Activated T-cell treated with anti-CD3 and anti-CD28 coated beads, Interleukin-2, amount 50 U/mL, for 72 hours (primary cell): ENCODE data around the gene LNX2. TPM values are rescaled to one million over a fixed set of nuclear protein-coding genes. Genes with fewer than 3 reads are reported as not detected.

Source experiments
- ATAC-seq, 2 donors: fragments of 150-1000 bp; cut with Tn5 transposase; replicated peaks in 1 of 2; 2 replicates each; pipeline ENCODE4 v1.10.0; 2021; ENCODE audit warnings: moderate library complexity in 2 of 2, mild to moderate bottlenecking in 1 of 2
- DNase-seq, 2 donors: peaks; one replicate each; pipeline ENCODE4 v3.0.0; 2021 to 2022; ENCODE audit warnings: mixed read lengths in 1 of 2
- H3K27ac Mint-ChIP-seq: one replicate; pipeline ENCODE4 v1.8.0; 2022; ENCODE audit warnings: mild to moderate bottlenecking, moderate library complexity, mixed read lengths
- H3K27me3 Mint-ChIP-seq: one replicate; pipeline ENCODE4 v1.8.0; 2022; ENCODE audit warnings: low read depth, mixed read lengths
- H3K36me3 Mint-ChIP-seq, 2 donors: one replicate each; pipeline ENCODE4 v1.8.0; 2022; ENCODE audit warnings: mixed read lengths in 2 of 2, mild to moderate bottlenecking in 1 of 2; ENCODE audit not compliant: insufficient read depth in 2 of 2
- H3K4me1 Mint-ChIP-seq: one replicate; pipeline ENCODE4 v1.8.0; 2022; ENCODE audit warnings: low read depth, mixed read lengths
- H3K4me3 Mint-ChIP-seq, 2 donors: one replicate each; pipeline ENCODE4 v1.8.0; 2022; ENCODE audit warnings: mild to moderate bottlenecking in 2 of 2, mixed read lengths in 2 of 2, moderate library complexity in 2 of 2
- H3K9me3 Mint-ChIP-seq, 2 donors: one replicate each; pipeline ENCODE4 v1.8.0; 2022; ENCODE audit warnings: mixed read lengths in 2 of 2
- total RNA-seq, 2 donors: library from RNA; stranded (reverse); gene quantifications; one replicate each; pipeline ENCODE4 v1.2.3, GENCODE V29; 2022

The LNX2 gene
- total RNA-seq, 2 donors from 2014 or later: 6.5 to 7.2 TPM

GRCh38 chr13:27595055-27595811 lies 25.1 kb downstream of the LNX2 start:
- DNase-seq: no peak
- no peaks in the 10 kb centered on the region for H3K4me1 Mint-ChIP-seq
- no peak overlapping the region for H3K27ac Mint-ChIP-seq
- no peaks in the 10 kb centered on the region for H3K27me3 Mint-ChIP-seq
- H3K9me3 Mint-ChIP-seq: no peaks in the 10 kb centered on the region
- H3K4me3 Mint-ChIP-seq: no peak overlapping the region
- ATAC-seq: no peak
- H3K36me3 Mint-ChIP-seq: no peaks in the 10 kb centered on the region

- ATAC-seq (peak; percentile 54 to 75), DNase-seq (no peak)
- no peak overlapping the region for H3K4me3 Mint-ChIP-seq
- H3K4me1 Mint-ChIP-seq: no peaks in the 10 kb centered on the region
- no peaks in the 10 kb centered on the region for H3K9me3 Mint-ChIP-seq
- no peaks in the 10 kb centered on the region for H3K36me3 Mint-ChIP-seq
- no peaks in the 10 kb centered on the region for H3K27me3 Mint-ChIP-seq
- no peak overlapping the region for H3K27ac Mint-ChIP-seq
Observed at GRCh38 chr13:27593267-27593666, 27.1 kb downstream of the LNX2 start.

GRCh38 chr13:27592865-27593264 lies 27.5 kb downstream of the LNX2 start:
- Mint-ChIP-seq H3K36me3 (no peaks in the 10 kb centered on the region), H3K4me3 (no peak overlapping the region), H3K9me3 (no peaks in the 10 kb centered on the region), H3K27me3 (no peaks in the 10 kb centered on the region), H3K27ac (no peak overlapping the region), H3K4me1 (no peaks in the 10 kb centered on the region)
- no peak for ATAC-seq
- no peak for DNase-seq

GRCh38 chr13:27588405-27588804 lies 31.9 kb downstream of the LNX2 start:
- no peaks in the 10 kb centered on the region for H3K36me3 Mint-ChIP-seq
- no peak overlapping the region for H3K4me3 Mint-ChIP-seq
- DNase-seq: no peak
- ATAC-seq: no peak
- H3K27ac Mint-ChIP-seq: no peak overlapping the region
- no peaks in the 10 kb centered on the region for H3K27me3 Mint-ChIP-seq
- no peaks in the 10 kb centered on the region for H3K9me3 Mint-ChIP-seq
- H3K4me1 Mint-ChIP-seq: peaks cover 6% of the 10 kb centered on the region

GRCh38 chr13:27587095-27587746 lies 33.1 kb downstream of the LNX2 start:
- H3K9me3 Mint-ChIP-seq: no peaks in the 10 kb centered on the region
- no peaks in the 10 kb centered on the region for H3K36me3 Mint-ChIP-seq
- no peaks in the 10 kb centered on the region for H3K27me3 Mint-ChIP-seq
- no peak for ATAC-seq
- no peak for DNase-seq
- no peak overlapping the region for H3K4me3 Mint-ChIP-seq
- H3K27ac Mint-ChIP-seq: no peak overlapping the region
- H3K4me1 Mint-ChIP-seq: peaks cover 6% of the 10 kb centered on the region

GRCh38 chr13:27583645-27584044 lies 36.7 kb downstream of the LNX2 start:
- H3K27ac Mint-ChIP-seq: peak overlapping the region; percentile 64
- H3K4me3 Mint-ChIP-seq: peak overlapping the region in 1 of 2 donors; percentile 46
- peaks cover 1 to 2% of the 10 kb centered on the region in 2 donors for H3K36me3 Mint-ChIP-seq
- H3K4me1 Mint-ChIP-seq: peaks cover 6% of the 10 kb centered on the region
- no peaks in the 10 kb centered on the region for H3K9me3 Mint-ChIP-seq
- DNase-seq: no peak
- no peaks in the 10 kb centered on the region for H3K27me3 Mint-ChIP-seq
- no peak for ATAC-seq

GRCh38 chr13:27578121-27579030 lies 42.0 kb downstream of the LNX2 start:
- DNase-seq (no peak), ATAC-seq (no peak)
- no peak overlapping the region for H3K4me3 Mint-ChIP-seq
- H3K27me3 Mint-ChIP-seq: no peaks in the 10 kb centered on the region
- peaks cover 0 to 2% of the 10 kb centered on the region in 2 donors for H3K9me3 Mint-ChIP-seq
- no peak overlapping the region for H3K27ac Mint-ChIP-seq
- H3K36me3 Mint-ChIP-seq: peaks cover 1 to 2% of the 10 kb centered on the region in 2 donors
- peaks cover 2% of the 10 kb centered on the region for H3K4me1 Mint-ChIP-seq

- H3K27ac Mint-ChIP-seq: no peak overlapping the region
- H3K4me1 Mint-ChIP-seq: peaks cover 14% of the 10 kb centered on the region
- H3K9me3 Mint-ChIP-seq: peaks cover 0 to 2% of the 10 kb centered on the region in 2 donors
- no peak for DNase-seq
- no peak for ATAC-seq
- H3K4me3 Mint-ChIP-seq: no peak overlapping the region
- no peaks in the 10 kb centered on the region for H3K27me3 Mint-ChIP-seq
- no peaks in the 10 kb centered on the region for H3K36me3 Mint-ChIP-seq
Observed at GRCh38 chr13:27574661-27575060, 45.7 kb downstream of the LNX2 start.

- DNase-seq: no peak
Observed at GRCh38 chr13:27573265-27573664, 47.1 kb downstream of the LNX2 start.

GRCh38 chr13:27572234-27572901 lies 48.0 kb downstream of the LNX2 start:
- Mint-ChIP-seq H3K27ac (no peak overlapping the region), H3K9me3 (peaks cover 0 to 2% of the 10 kb centered on the region in 2 donors), H3K4me3 (no peak overlapping the region), H3K36me3 (no peaks in the 10 kb centered on the region), H3K4me1 (peaks cover 14% of the 10 kb centered on the region), H3K27me3 (no peaks in the 10 kb centered on the region)
- DNase-seq (no peak), ATAC-seq (no peak)

More at GRCh38 chr13:27573265-27573664, 47.1 kb downstream of the LNX2 start:
- Mint-ChIP-seq H3K4me1 (peaks cover 14% of the 10 kb centered on the region), H3K4me3 (no peak overlapping the region), H3K27me3 (no peaks in the 10 kb centered on the region), H3K36me3 (no peaks in the 10 kb centered on the region), H3K9me3 (peaks cover 0 to 2% of the 10 kb centered on the region in 2 donors), H3K27ac (peak overlapping the region; percentile 82)
- ATAC-seq: peak in 1 of 2 donors; percentile 50

- DNase-seq (no peak), ATAC-seq (no peak)
- H3K9me3 Mint-ChIP-seq: peaks cover 0 to 2% of the 10 kb centered on the region in 2 donors
- no peaks in the 10 kb centered on the region for H3K27me3 Mint-ChIP-seq
- H3K4me1 Mint-ChIP-seq: peaks cover 14% of the 10 kb centered on the region
- H3K36me3 Mint-ChIP-seq: no peaks in the 10 kb centered on the region
- H3K27ac Mint-ChIP-seq: no peak overlapping the region
- H3K4me3 Mint-ChIP-seq: no peak overlapping the region
Observed at GRCh38 chr13:27570906-27571305, 49.4 kb downstream of the LNX2 start.

GRCh38 chr13:27569405-27569804 lies 50.9 kb downstream of the LNX2 start:
- H3K9me3 Mint-ChIP-seq: no peaks in the 10 kb centered on the region
- H3K27me3 Mint-ChIP-seq: no peaks in the 10 kb centered on the region
- H3K4me1 Mint-ChIP-seq: peaks cover 14% of the 10 kb centered on the region
- DNase-seq: no peak
- H3K4me3 Mint-ChIP-seq: no peak overlapping the region
- H3K36me3 Mint-ChIP-seq: no peaks in the 10 kb centered on the region
- H3K27ac Mint-ChIP-seq: no peak overlapping the region
- peak in 1 of 2 donors; percentile 28 for ATAC-seq
